H1 (cell line): ENCODE results near the gene CRNKL1. TPM values are rescaled to one million over a fixed set of nuclear protein-coding genes. Genes with fewer than 3 reads are reported as not detected.

Source experiments
- CHD7 ChIP-seq: fragments of 300-600 bp; sonication (generic); IDR thresholded peaks from 2 replicates; pipeline ENCODE4 v1.7.1; 2012; ENCODE audit warnings: low read length, moderate library complexity, mild to moderate bottlenecking, inconsistent platforms; ENCODE audit not compliant: insufficient replicate concordance
- CREB1 ChIP-seq: IDR thresholded peaks from 2 replicates; pipeline ENCODE4 v1.6.1; 2012; ENCODE audit warnings: inconsistent platforms
- NRF1 ChIP-seq: IDR thresholded peaks from 2 replicates; pipeline ENCODE4 v1.6.1; 2011; ENCODE audit warnings: mild to moderate bottlenecking, low read depth, low read length, improper control_type of control experiment
- RBBP5 ChIP-seq: IDR thresholded peaks from 2 replicates; pipeline ENCODE4 v1.7.1; 2012; ENCODE audit warnings: low read depth, mild to moderate bottlenecking, inconsistent platforms, low read length, moderate library complexity, borderline replicate concordance
- RNF2 ChIP-seq: fragments of 200-900, 300-1000 bp; sonication (generic); IDR thresholded peaks from 2 replicates; pipeline ENCODE4 v1.7.1; 2016; ENCODE audit warnings: borderline replicate concordance, low read depth, mild to moderate bottlenecking, antibody characterized with exemption, low read length; ENCODE audit not compliant: poor library complexity, severe bottlenecking; ENCODE audit errors: missing control alignments
- TBP ChIP-seq: IDR thresholded peaks from 2 replicates; pipeline ENCODE4 v1.6.1; 2011; ENCODE audit warnings: low read depth, low read length, improper control_type of control experiment
- polyA plus RNA-seq, 7 experiments: library from polyadenylated mRNA; depleted of rRNA in 3 of 7; stranded (reverse) in 5 of 7; unstranded in 2 of 7; fragments of >200 nt in 5 of 7; fragments of 200-250 nt in 2 of 7; gene quantifications; 1 replicate in 5 of 7; 2 replicates in 1 of 7; 4 replicates in 1 of 7; pipeline versions ENCODE4 v1.2.1 to v1.2.3, GENCODE V29; 2011 to 2013; ENCODE audit warnings: missing spikeins in 2 of 7, mixed read lengths in 2 of 7
- total RNA-seq: library from RNA; stranded (reverse); fragmentation: NEBNext Ultra II Directional; extraction: Animal tissue kit (Norgen Biotek cat#: 25700); gene quantifications from 2 replicates; pipeline ENCODE4 v1.2.1, GENCODE V29; 2021

Gene CRNKL1
- total and polyA plus RNA-seq, 2 of the 8 experiments (the other 6 are each of a cell fraction or from before 2014, with no cell fraction given), result 4.0 to 26.5 TPM

DNA sequence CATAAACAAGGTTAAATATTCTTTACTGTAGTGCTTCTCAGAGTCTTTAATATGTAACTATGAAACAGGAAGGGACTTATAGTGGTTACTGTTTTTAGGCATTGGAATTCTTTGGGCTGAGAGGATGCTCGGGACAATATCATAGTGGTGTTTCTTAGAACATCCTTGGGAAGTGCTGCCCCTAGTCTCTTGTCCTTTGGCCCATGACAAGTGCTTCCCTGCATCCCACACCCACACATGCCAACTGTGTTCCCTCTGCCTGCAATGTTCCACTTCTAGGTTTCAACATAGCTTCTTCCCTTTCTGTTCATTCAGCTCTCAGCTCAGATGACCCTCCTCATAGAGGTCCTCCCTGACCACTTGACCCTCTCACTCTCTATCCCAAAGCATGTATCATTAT is 37.7 kb upstream of the CRNKL1 start (continued):
- TF ChIP-seq CHD7 (no peak), CREB1 (no peak), RNF2 (no peak), NRF1 (no peak), RBBP5 (no peak), TBP (no peak)
